Tibial artery (tissue), 4 donors: ENCODE data around the gene RAD23B.
A peak's percentile ranks its signal among the peaks of the same experiment; 100 is the strongest.

ENCODE experiments used
- DNase-seq, 2 donors: peaks; one replicate each; pipeline ENCODE4 v3.0.0-alpha.2; 2019
- H3K27ac ChIP-seq, 2 donors: fragments of 200-600 bp; sonication (generic) in 1 of 2; 1 replicate in 1 of 2; 2 replicates in 1 of 2; pipeline ENCODE4 v1.5.1; 2018 to 2019; ENCODE audit warnings: mild to moderate bottlenecking in 1 of 2
- H3K27me3 ChIP-seq, 2 donors: fragments of 200-600 bp; sonication (generic) in 1 of 2; one replicate each; pipeline versions ENCODE4 v1.5.1 to v1.6.0; 2016 to 2019
- H3K36me3 ChIP-seq, 3 donors: fragments of 200-600 bp; sonication (generic) in 2 of 3; one replicate each; pipeline ENCODE4 v1.5.1; 2016 to 2019; ENCODE audit warnings: mild to moderate bottlenecking in 2 of 3
- H3K4me1 ChIP-seq, 4 donors: fragments of 200-600 bp; sonication (generic) in 2 of 4; 1 replicate in 3 of 4; 2 replicates in 1 of 4; pipeline ENCODE4 v1.5.1; 2016 to 2019
- H3K4me3 ChIP-seq, 2 donors: fragments of 200-600 bp; sonication (generic) in 1 of 2; 1 replicate in 1 of 2; 2 replicates in 1 of 2; pipeline ENCODE4 v1.5.1; 2018 to 2019; ENCODE audit warnings: mild to moderate bottlenecking in 2 of 2
- H3K9me3 ChIP-seq, 3 donors: fragments of 200-600 bp; sonication (generic) in 1 of 3; one replicate each; pipeline ENCODE4 v1.5.1; 2016 to 2019
- CTCF ChIP-seq, 2 experiments: fragments of 200-600 bp in 1 of 2; fragments of 450-650 bp in 1 of 2; IDR thresholded peaks; one replicate each; pipeline ENCODE4 v1.5.1; 2017 to 2019; ENCODE audit warnings: antibody characterized with exemption in 2 of 2, mild to moderate bottlenecking in 1 of 2, moderate library complexity in 1 of 2
- intact Hi-C: fragments of 100-400 bp; cut with DNase I; formaldehyde crosslinking; loops from one replicate; pipeline ENCODE4 v1.15.0; 2023; ENCODE audit warnings: low total_unique reads

RAD23B gene

GRCh38 chr9:107282759-107283622, at the start of gene RAD23B:
TSS of gene RAD23B (plus strand) at chr9:107283279. CDS start at chr9:107283630, 351 bp downstream.
- Histone ChIP-seq H3K4me1 (peaks cover 0 to 44% (median 17%) of the 10 kb centered on the region in 4 donors), H3K9me3 (no peaks in the 10 kb centered on the region), H3K27me3 (no peaks in the 10 kb centered on the region), H3K27ac (peak within 1 kb of the TSS; percentile 97 to 98), H3K36me3 (no peaks in the 10 kb centered on the region), H3K4me3 (peak within 1 kb of the TSS; percentile 74 to 93)
- intact Hi-C loops, result loop anchor here (10.0 kb wide), 2 partner anchors 202 to 1822 kb away; partner anchors contain the start of gene KLF4
- peak; percentile 97 to 99 for DNase-seq
- no peak for TF ChIP-seq CTCF (IDR thresholded peaks at IDR 0.05)

- no peak for TF ChIP-seq CTCF (IDR thresholded peaks at IDR 0.05)
- no peak overlapping the region for H3K4me3 ChIP-seq
- H3K9me3 ChIP-seq, result no peaks in the 10 kb centered on the region
- intact Hi-C loops, result no loop called here
- no peak overlapping the region for H3K27ac ChIP-seq
- no peaks in the 10 kb centered on the region for H3K36me3 ChIP-seq
- H3K4me1 ChIP-seq, result no peaks in the 10 kb centered on the region
- no peak for DNase-seq
- H3K27me3 ChIP-seq, result no peaks in the 10 kb centered on the region
Observed at GRCh38 chr9:107235765-107236442, 47.2 kb upstream of the RAD23B start.

- DNase-seq, result no peak
- intact Hi-C loops, result no loop called here
- H3K4me3 ChIP-seq, result no peak overlapping the region
Observed at GRCh38 chr9:107237873-107238272, 45.2 kb upstream of the RAD23B start.

GRCh38 chr9:107239474-107239873, 43.6 kb upstream of the RAD23B start:
- Histone ChIP-seq H3K9me3 (no peaks in the 10 kb centered on the region), H3K27ac (no peak overlapping the region), H3K4me3 (no peak overlapping the region), H3K36me3 (no peaks in the 10 kb centered on the region), H3K4me1 (no peaks in the 10 kb centered on the region), H3K27me3 (no peaks in the 10 kb centered on the region)
- no peak for TF ChIP-seq CTCF (IDR thresholded peaks at IDR 0.05)
- intact Hi-C loops, result no loop called here
- DNase-seq, result no peak

More at GRCh38 chr9:107237873-107238272, 45.2 kb upstream of the RAD23B start:
- no peak for TF ChIP-seq CTCF (IDR thresholded peaks at IDR 0.05)
- H3K27me3 ChIP-seq, result no peaks in the 10 kb centered on the region
- H3K27ac ChIP-seq, result no peak overlapping the region
- no peaks in the 10 kb centered on the region for H3K9me3 ChIP-seq
- no peaks in the 10 kb centered on the region for H3K36me3 ChIP-seq
- no peaks in the 10 kb centered on the region for H3K4me1 ChIP-seq

- intact Hi-C loops, result no loop called here
- Histone ChIP-seq H3K36me3 (no peaks in the 10 kb centered on the region), H3K4me1 (no peaks in the 10 kb centered on the region), H3K9me3 (no peaks in the 10 kb centered on the region), H3K27me3 (no peaks in the 10 kb centered on the region), H3K4me3 (no peak overlapping the region), H3K27ac (no peak overlapping the region)
- DNase-seq, result no peak
- no peak for TF ChIP-seq CTCF (IDR thresholded peaks at IDR 0.05)
Observed at GRCh38 chr9:107240260-107240659, 42.8 kb upstream of the RAD23B start.
